ENCODE data around the gene TAS2R31.

The TAS2R31 gene

DNA sequence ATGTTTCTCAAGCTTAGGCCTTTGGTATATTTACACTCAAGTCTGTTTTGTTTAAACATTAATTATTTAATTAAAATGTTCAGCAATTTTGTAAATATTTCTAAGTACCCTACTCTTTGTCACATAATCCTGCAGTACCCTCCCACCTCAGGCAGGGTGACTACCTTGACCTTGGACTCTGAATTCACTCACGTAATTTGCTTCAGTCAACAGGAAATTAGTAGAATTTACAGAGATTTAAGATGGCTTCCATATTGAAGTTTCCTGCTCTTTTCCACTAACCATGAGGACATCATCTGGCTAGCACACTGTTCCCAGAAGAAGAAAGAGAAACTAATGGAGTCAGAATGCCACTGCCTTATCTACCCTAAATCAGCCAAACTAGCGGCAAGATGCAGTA is 7.8 kb downstream of the TAS2R31 start:
- H3K4me3 ChIP-seq (ENCODE audit: low read depth, low read length), result no peak overlapping the region
- DNase-seq (ENCODE audit: low read depth), result no peak
- TF ChIP-seq, protein P1, sequence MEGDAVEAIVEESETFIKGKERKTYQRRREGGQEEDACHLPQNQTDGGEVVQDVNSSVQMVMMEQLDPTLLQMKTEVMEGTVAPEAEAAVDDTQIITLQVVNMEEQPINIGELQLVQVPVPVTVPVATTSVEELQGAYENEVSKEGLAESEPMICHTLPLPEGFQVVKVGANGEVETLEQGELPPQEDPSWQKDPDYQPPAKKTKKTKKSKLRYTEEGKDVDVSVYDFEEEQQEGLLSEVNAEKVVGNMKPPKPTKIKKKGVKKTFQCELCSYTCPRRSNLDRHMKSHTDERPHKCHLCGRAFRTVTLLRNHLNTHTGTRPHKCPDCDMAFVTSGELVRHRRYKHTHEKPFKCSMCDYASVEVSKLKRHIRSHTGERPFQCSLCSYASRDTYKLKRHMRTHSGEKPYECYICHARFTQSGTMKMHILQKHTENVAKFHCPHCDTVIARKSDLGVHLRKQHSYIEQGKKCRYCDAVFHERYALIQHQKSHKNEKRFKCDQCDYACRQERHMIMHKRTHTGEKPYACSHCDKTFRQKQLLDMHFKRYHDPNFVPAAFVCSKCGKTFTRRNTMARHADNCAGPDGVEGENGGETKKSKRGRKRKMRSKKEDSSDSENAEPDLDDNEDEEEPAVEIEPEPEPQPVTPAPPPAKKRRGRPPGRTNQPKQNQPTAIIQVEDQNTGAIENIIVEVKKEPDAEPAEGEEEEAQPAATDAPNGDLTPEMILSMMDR (IDR thresholded peaks at IDR 0.05; ENCODE audit: low read depth, low read length), result no peak
- TF ChIP-seq MYC (IDR thresholded peaks at IDR 0.05; ENCODE audit: low read depth, low read length), result no peak
- no peak for TF ChIP-seq MAX (IDR thresholded peaks at IDR 0.05; ENCODE audit: low read depth, low read length)
- TF ChIP-seq POLR2A (IDR thresholded peaks at IDR 0.05; ENCODE audit: extremely low read depth, insufficient read length), result no peak

DNA sequence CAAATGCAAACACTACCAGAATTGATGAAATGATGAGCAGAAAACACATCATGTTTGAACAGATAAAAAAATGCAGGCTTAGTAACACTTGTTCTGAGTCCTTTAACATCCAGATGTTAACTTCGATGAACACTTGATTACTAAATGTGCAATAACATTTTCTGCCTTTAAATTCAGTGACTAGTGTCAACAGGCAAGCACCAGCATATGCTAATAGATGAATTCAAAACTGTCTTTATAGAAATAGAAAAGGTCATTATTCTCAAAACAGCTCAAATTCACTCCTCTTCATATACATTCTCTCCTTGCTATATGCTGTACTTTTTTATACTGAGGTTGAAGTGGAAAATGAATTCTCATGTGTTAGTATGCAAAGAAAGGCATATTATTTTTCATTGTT is 8.7 kb downstream of the TAS2R31 start, which contains the start of gene TAS2R19:
TAS2R19 (minus strand) TSS at position 101 of the 400 bp plus-strand sequence; CDS start at position 52, 49 bp downstream.
- DNase-seq (ENCODE audit: low read depth), result no peak
- no peak for TF ChIP-seq POLR2A (IDR thresholded peaks at IDR 0.05; ENCODE audit: extremely low read depth, insufficient read length)
- no peak for TF ChIP-seq MAX (IDR thresholded peaks at IDR 0.05; ENCODE audit: low read depth, low read length)
- no peak for TF ChIP-seq MYC (IDR thresholded peaks at IDR 0.05; ENCODE audit: low read depth, low read length)
- TF ChIP-seq, protein P1 (IDR thresholded peaks at IDR 0.05; ENCODE audit: low read depth, low read length), result no peak
- no peak within 1 kb of the TSS for H3K4me3 ChIP-seq (ENCODE audit: low read depth, low read length)

DNA sequence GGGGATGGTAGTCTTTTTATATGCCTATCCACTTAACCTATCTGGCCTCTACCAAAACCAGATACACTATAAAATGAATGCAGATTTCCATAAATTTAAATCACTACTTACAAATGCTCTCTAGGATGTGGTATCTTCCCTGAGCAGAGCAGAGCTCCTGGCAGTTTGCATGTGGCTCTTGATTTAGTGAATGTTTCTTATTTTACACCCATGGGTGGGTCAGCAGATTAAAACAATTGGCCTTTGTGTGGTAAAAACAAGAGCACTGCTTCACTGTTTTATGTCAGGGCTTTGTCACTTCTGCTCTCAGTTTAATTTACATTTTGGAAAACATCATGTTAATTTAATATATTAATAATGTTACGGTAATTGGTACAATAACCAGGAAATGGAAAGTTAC is 14.3 kb downstream of the TAS2R31 start:
- no peak overlapping the region for H3K4me3 ChIP-seq (ENCODE audit: low read depth, low read length)
- TF ChIP-seq, protein P1 (IDR thresholded peaks at IDR 0.05; ENCODE audit: low read depth, low read length), result no peak
- TF ChIP-seq MYC (IDR thresholded peaks at IDR 0.05; ENCODE audit: low read depth, low read length), result no peak
- no peak for TF ChIP-seq MAX (IDR thresholded peaks at IDR 0.05; ENCODE audit: low read depth, low read length)
- TF ChIP-seq POLR2A (IDR thresholded peaks at IDR 0.05; ENCODE audit: extremely low read depth, insufficient read length), result no peak
- DNase-seq (ENCODE audit: low read depth), result no peak

GRCh38 chr12:11015775-11016430 is 15.3 kb downstream of the TAS2R31 start:
- no peak for DNase-seq (ENCODE audit: low read depth)
- H3K4me3 ChIP-seq (ENCODE audit: low read depth, low read length), result no peak overlapping the region
- TF ChIP-seq, protein P1 (IDR thresholded peaks at IDR 0.05; ENCODE audit: low read depth, low read length), result no peak
- TF ChIP-seq MYC (IDR thresholded peaks at IDR 0.05; ENCODE audit: low read depth, low read length), result no peak
- no peak for TF ChIP-seq MAX (IDR thresholded peaks at IDR 0.05; ENCODE audit: low read depth, low read length)
- TF ChIP-seq POLR2A (IDR thresholded peaks at IDR 0.05; ENCODE audit: extremely low read depth, insufficient read length), result no peak

- TF ChIP-seq, protein P1 (IDR thresholded peaks at IDR 0.05; ENCODE audit: low read depth, low read length), result no peak
- no peak for TF ChIP-seq MAX (IDR thresholded peaks at IDR 0.05; ENCODE audit: low read depth, low read length)
- TF ChIP-seq POLR2A (IDR thresholded peaks at IDR 0.05; ENCODE audit: extremely low read depth, insufficient read length), result no peak
- no peak for TF ChIP-seq MYC (IDR thresholded peaks at IDR 0.05; ENCODE audit: low read depth, low read length)
- no peak for DNase-seq (ENCODE audit: low read depth)
- H3K4me3 ChIP-seq (ENCODE audit: low read depth, low read length), result no peak overlapping the region
Measured at GRCh38 chr12:11014234-11014633, 17.0 kb downstream of the TAS2R31 start.

Measured in NB4 (cell line).